ENCODE measurements around the gene TOMM34. TPM values are rescaled to one million over a fixed set of nuclear protein-coding genes. Genes with fewer than 3 reads are reported as not detected.

The TOMM34 gene
- total and polyA plus RNA-seq, 2 experiments from 2014 or later = 32.0 to 50.0 TPM

- Histone ChIP-seq H3K36me3 (replicated peaks; ENCODE audit: insufficient read depth, low read depth) (no peaks in the 10 kb centered on the region), H3K9me3 (ENCODE audit: low read depth) (no peaks in the 10 kb centered on the region), H4K20me1 (ENCODE audit: insufficient read depth, poor library complexity, severe bottlenecking) (no peaks in the 10 kb centered on the region), H3K27ac (peak within 1 kb of the TSS; percentile 28), H3K4me1 (ENCODE audit: insufficient read depth) (no peaks in the 10 kb centered on the region), H3K4me3 (peak within 1 kb of the TSS; percentile 87), H3K79me2 (no peaks in the 10 kb centered on the region), H3K4me2 (peak within 1 kb of the TSS; percentile 97), H2AFZ (peak within 1 kb of the TSS; percentile 93), H3K27me3 (no peaks in the 10 kb centered on the region), H3K9me2 (replicated peaks; ENCODE audit: insufficient read depth) (no peaks in the 10 kb centered on the region)
- WGBS (ENCODE audit: low lambda C conversion rate, missing lambda C conversion rate) = 1% methylated on average over 36 of the region's 61 CpGs
- TF ChIP-seq EZH2 (IDR thresholded peaks at IDR 0.05; ENCODE audit: borderline replicate concordance) (no peak), EZH2phosphoT487 (IDR thresholded peaks at IDR 0.05; ENCODE audit: low read depth, severe bottlenecking, unreplicated experiment) (no peak), CTCF (IDR thresholded peaks at IDR 0.05; ENCODE audit: poor library complexity) (no peak)
- DNase-seq (ENCODE audit: low spot score) = peak; percentile 87
Observed at GRCh38 chr20:44909872-44910689, 50.1 kb downstream of the TOMM34 start, which contains the start of gene PABPC1L. PABPC1L (plus strand) TSS chr20:44910060; CDS start chr20:44910144, 84 bp downstream.

- no peaks in the 10 kb centered on the region for H3K4me1 ChIP-seq (ENCODE audit: insufficient read depth)
- peak overlapping the region; percentile 97 for H3K4me2 ChIP-seq
- H3K79me2 ChIP-seq = no peaks in the 10 kb centered on the region
- H3K9me3 ChIP-seq (ENCODE audit: low read depth) = no peaks in the 10 kb centered on the region
- WGBS (ENCODE audit: low lambda C conversion rate, missing lambda C conversion rate) = 38% methylated on average over 14 of the region's 14 CpGs
- no peaks in the 10 kb centered on the region for H4K20me1 ChIP-seq (ENCODE audit: insufficient read depth, poor library complexity, severe bottlenecking)
- H3K27ac ChIP-seq = peak overlapping the region; percentile 25
- H3K4me3 ChIP-seq = peak overlapping the region; percentile 87
- TF ChIP-seq EZH2phosphoT487 (IDR thresholded peaks at IDR 0.05; ENCODE audit: low read depth, severe bottlenecking, unreplicated experiment) (no peak), CTCF (IDR thresholded peaks at IDR 0.05; ENCODE audit: poor library complexity) (no peak), EZH2 (IDR thresholded peaks at IDR 0.05; ENCODE audit: borderline replicate concordance) (no peak)
- no peaks in the 10 kb centered on the region for H3K9me2 ChIP-seq (replicated peaks; ENCODE audit: insufficient read depth)
- H3K27me3 ChIP-seq = no peaks in the 10 kb centered on the region
- no peak for DNase-seq (ENCODE audit: low spot score)
- no peaks in the 10 kb centered on the region for H3K36me3 ChIP-seq (replicated peaks; ENCODE audit: insufficient read depth, low read depth)
- H2AFZ ChIP-seq = peak overlapping the region; percentile 93
Observed at GRCh38 chr20:44908987-44909871, 51.0 kb downstream of the TOMM34 start.

- 90% methylated on average over 5 of the region's 5 CpGs for whole genome bisulfite sequencing (ENCODE audit: low lambda C conversion rate, missing lambda C conversion rate)
- Histone ChIP-seq H3K27ac (no peak overlapping the region), H3K4me3 (no peak overlapping the region), H3K36me3 (replicated peaks; ENCODE audit: insufficient read depth, low read depth) (no peaks in the 10 kb centered on the region), H4K20me1 (ENCODE audit: insufficient read depth, poor library complexity, severe bottlenecking) (peaks cover 26% of the 10 kb centered on the region), H3K79me2 (peaks cover 32% of the 10 kb centered on the region), H3K9me3 (ENCODE audit: low read depth) (no peaks in the 10 kb centered on the region), H3K4me1 (ENCODE audit: insufficient read depth) (no peaks in the 10 kb centered on the region), H3K27me3 (no peaks in the 10 kb centered on the region), H3K4me2 (no peak overlapping the region), H3K9me2 (replicated peaks; ENCODE audit: insufficient read depth) (no peaks in the 10 kb centered on the region), H2AFZ (no peak overlapping the region)
- TF ChIP-seq EZH2 (IDR thresholded peaks at IDR 0.05; ENCODE audit: borderline replicate concordance) (no peak), EZH2phosphoT487 (IDR thresholded peaks at IDR 0.05; ENCODE audit: low read depth, severe bottlenecking, unreplicated experiment) (no peak), CTCF (IDR thresholded peaks at IDR 0.05; ENCODE audit: poor library complexity) (no peak)
- DNase-seq (ENCODE audit: low spot score) = no peak
Observed at GRCh38 chr20:44904377-44904776, 55.8 kb downstream of the TOMM34 start.
